Loucy (cell line): ENCODE measurements around the gene LDLRAD4.
A peak's percentile ranks its signal among the peaks of the same experiment; 100 is the strongest.

ENCODE experiments used
- H2AFZ ChIP-seq: fragments of 200-600 bp; sonication (generic); 2 replicates; pipeline ENCODE4 v1.6.0; 2016; ENCODE audit warnings: antibody characterized with exemption, mild to moderate bottlenecking, low read length, moderate library complexity
- H3F3A ChIP-seq: fragments of 200-600 bp; 2 replicates; pipeline ENCODE4 v1.6.0; 2016; ENCODE audit warnings: antibody characterized with exemption, low read depth, mild to moderate bottlenecking
- H3K27me3 ChIP-seq: fragments of 200-600 bp; sonication (generic); 2 replicates; pipeline ENCODE4 v1.6.1; 2014; ENCODE audit warnings: low read length, mild to moderate bottlenecking; ENCODE audit not compliant: insufficient read depth, poor library complexity, severe bottlenecking
- H3K36me3 ChIP-seq: fragments of 200-600 bp; sonication (generic); 2 replicates; pipeline ENCODE4 v1.6.1; 2016; ENCODE audit warnings: low read length; ENCODE audit not compliant: insufficient read depth
- H3K4me1 ChIP-seq: fragments of 200-600 bp; sonication (generic); 2 replicates; pipeline ENCODE4 v1.5.1; 2014; ENCODE audit warnings: low read length, mild to moderate bottlenecking; ENCODE audit not compliant: insufficient read depth, poor library complexity, severe bottlenecking
- H3K4me2 ChIP-seq: fragments of 200-600 bp; sonication (generic); 2 replicates; pipeline ENCODE4 v1.6.0; 2014; ENCODE audit warnings: antibody characterized with exemption, low read length, low read depth, mild to moderate bottlenecking; ENCODE audit not compliant: poor library complexity, severe bottlenecking
- H3K4me3 ChIP-seq: fragments of 200-600 bp; sonication (generic); 2 replicates; pipeline ENCODE4 v1.5.1; 2014; ENCODE audit warnings: low read length, mild to moderate bottlenecking, mixed read lengths; ENCODE audit not compliant: poor library complexity, severe bottlenecking
- H3K79me2 ChIP-seq: fragments of 200-600 bp; sonication (generic); 2 replicates; pipeline ENCODE4 v1.6.1; 2014; ENCODE audit warnings: low read length; ENCODE audit not compliant: insufficient read depth
- H3K9ac ChIP-seq: fragments of 200-600 bp; sonication (generic); 2 replicates; pipeline ENCODE4 v1.6.0; 2014; ENCODE audit warnings: mild to moderate bottlenecking, low read depth, low read length, moderate library complexity; ENCODE audit not compliant: poor library complexity, severe bottlenecking
- H3K9me2 ChIP-seq: fragments of 200-600 bp; sonication (generic); replicated peaks from 2 replicates; pipeline ENCODE4 v1.6.1; 2016; ENCODE audit warnings: low read depth, low read length, mixed read lengths
- H3K9me3 ChIP-seq: fragments of 200-600 bp; sonication (generic); 2 replicates; pipeline ENCODE4 v1.6.1; 2014; ENCODE audit warnings: mild to moderate bottlenecking, antibody characterized with exemption, low read length, low read depth; ENCODE audit not compliant: insufficient read depth
- H4K20me1 ChIP-seq: fragments of 200-600 bp; sonication (generic); 2 replicates; pipeline ENCODE4 v1.6.0; 2014; ENCODE audit warnings: antibody characterized with exemption, low read length, mild to moderate bottlenecking; ENCODE audit not compliant: insufficient read depth, poor library complexity, severe bottlenecking
- EZH2phosphoT487 ChIP-seq: fragments of 200-600 bp; IDR thresholded peaks from 2 replicates; pipeline ENCODE4 v1.6.1; 2018; ENCODE audit warnings: antibody characterized with exemption, mild to moderate bottlenecking, moderate library complexity, borderline replicate concordance
- TF ChIP-seq, protein P1 (sequence below): fragments of 200-600 bp; sonication (generic); conservative IDR thresholded peaks from 2 replicates; pipeline ENCODE4 v1.5.1; 2014; ENCODE audit warnings: mild to moderate bottlenecking, antibody characterized with exemption, low read length

The LDLRAD4 gene

DNA sequence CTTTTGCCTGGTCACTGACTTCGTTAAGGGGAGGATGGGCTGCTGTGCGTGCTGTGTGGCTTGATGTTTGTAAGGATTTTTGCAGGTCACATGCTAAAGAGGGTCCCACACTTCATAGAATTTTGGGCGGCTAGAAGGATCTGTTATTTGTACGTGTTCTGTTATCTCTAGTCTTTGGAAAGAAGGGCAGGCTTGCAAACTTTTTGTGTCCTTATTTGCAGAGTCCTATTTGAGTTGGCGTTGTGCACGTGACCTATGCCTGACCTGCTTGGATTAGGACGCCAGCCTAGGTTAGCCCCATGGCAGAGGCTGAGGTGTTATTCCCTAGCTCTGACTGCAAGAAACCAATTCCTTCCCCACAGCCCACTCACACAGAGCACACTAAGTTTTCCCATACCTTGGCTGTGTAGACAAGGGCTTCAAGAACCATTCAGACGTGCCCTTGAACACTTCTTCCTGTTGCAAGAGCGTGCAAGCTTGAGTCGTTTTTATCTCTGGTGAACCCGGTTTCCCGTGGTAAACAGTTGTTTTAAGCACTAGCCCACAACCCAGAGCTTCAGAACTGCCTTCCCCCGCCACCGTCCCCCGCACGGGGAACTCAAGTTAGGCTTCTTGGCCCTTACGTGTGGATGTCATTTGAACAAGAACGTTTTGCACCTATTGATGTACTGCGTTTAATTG is 94.6 kb downstream of the LDLRAD4 start:
- TF ChIP-seq, protein P1, sequence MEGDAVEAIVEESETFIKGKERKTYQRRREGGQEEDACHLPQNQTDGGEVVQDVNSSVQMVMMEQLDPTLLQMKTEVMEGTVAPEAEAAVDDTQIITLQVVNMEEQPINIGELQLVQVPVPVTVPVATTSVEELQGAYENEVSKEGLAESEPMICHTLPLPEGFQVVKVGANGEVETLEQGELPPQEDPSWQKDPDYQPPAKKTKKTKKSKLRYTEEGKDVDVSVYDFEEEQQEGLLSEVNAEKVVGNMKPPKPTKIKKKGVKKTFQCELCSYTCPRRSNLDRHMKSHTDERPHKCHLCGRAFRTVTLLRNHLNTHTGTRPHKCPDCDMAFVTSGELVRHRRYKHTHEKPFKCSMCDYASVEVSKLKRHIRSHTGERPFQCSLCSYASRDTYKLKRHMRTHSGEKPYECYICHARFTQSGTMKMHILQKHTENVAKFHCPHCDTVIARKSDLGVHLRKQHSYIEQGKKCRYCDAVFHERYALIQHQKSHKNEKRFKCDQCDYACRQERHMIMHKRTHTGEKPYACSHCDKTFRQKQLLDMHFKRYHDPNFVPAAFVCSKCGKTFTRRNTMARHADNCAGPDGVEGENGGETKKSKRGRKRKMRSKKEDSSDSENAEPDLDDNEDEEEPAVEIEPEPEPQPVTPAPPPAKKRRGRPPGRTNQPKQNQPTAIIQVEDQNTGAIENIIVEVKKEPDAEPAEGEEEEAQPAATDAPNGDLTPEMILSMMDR, result no peak
- no peak for TF ChIP-seq EZH2phosphoT487
- H3K27me3 ChIP-seq, result no peaks in the 10 kb centered on the region
- H3F3A ChIP-seq, result peaks cover 5% of the 10 kb centered on the region
- no peaks in the 10 kb centered on the region for H3K9me2 ChIP-seq
- H4K20me1 ChIP-seq, result no peaks in the 10 kb centered on the region
- H2AFZ ChIP-seq, result peak overlapping the region; percentile 23
- H3K4me2 ChIP-seq, result peak overlapping the region; percentile 59
- H3K79me2 ChIP-seq, result peaks cover 12% of the 10 kb centered on the region; the same call in 1 of the 2 replicates
- H3K4me3 ChIP-seq, result peak overlapping the region; percentile 44
- H3K9me3 ChIP-seq, result peaks cover 15% of the 10 kb centered on the region
- H3K4me1 ChIP-seq, result peaks cover 54% of the 10 kb centered on the region
- H3K9ac ChIP-seq, result peak overlapping the region; percentile 65
- peaks cover 6% of the 10 kb centered on the region for H3K36me3 ChIP-seq

DNA sequence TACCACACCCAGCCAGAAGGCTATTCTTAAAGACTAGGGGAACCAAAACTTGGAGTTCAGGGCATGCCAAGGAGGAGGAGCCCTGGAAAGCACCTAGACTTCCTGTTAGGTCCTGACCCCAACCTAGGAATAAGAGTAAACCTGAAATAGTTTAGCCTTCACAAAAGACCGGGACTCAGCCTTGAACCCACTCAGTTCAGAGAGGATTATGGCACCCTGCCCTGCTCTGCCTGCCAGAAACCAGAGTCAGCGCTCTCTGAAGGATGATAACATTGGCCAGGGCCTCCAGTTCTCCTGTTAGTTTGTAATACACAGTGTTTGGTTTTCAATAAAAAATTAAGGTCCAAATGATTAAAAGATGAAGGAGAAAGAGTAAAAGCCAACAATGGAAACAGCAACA is 96.4 kb downstream of the LDLRAD4 start:
- peaks cover 6% of the 10 kb centered on the region for H3K36me3 ChIP-seq
- no peaks in the 10 kb centered on the region for H3K9me2 ChIP-seq
- H2AFZ ChIP-seq, result no peak overlapping the region
- no peaks in the 10 kb centered on the region for H4K20me1 ChIP-seq
- TF ChIP-seq, protein P1, result no peak
- TF ChIP-seq EZH2phosphoT487, result no peak
- no peak overlapping the region for H3K4me2 ChIP-seq
- H3K9me3 ChIP-seq, result peaks cover 15% of the 10 kb centered on the region
- H3F3A ChIP-seq, result peaks cover 5% of the 10 kb centered on the region; the same call in 1 of the 2 replicates
- peaks cover 36% of the 10 kb centered on the region for H3K4me1 ChIP-seq
- H3K4me3 ChIP-seq, result no peak overlapping the region
- H3K9ac ChIP-seq, result no peak overlapping the region
- H3K27me3 ChIP-seq, result no peaks in the 10 kb centered on the region
- peaks cover 12% of the 10 kb centered on the region; the same call in 1 of the 2 replicates for H3K79me2 ChIP-seq

DNA sequence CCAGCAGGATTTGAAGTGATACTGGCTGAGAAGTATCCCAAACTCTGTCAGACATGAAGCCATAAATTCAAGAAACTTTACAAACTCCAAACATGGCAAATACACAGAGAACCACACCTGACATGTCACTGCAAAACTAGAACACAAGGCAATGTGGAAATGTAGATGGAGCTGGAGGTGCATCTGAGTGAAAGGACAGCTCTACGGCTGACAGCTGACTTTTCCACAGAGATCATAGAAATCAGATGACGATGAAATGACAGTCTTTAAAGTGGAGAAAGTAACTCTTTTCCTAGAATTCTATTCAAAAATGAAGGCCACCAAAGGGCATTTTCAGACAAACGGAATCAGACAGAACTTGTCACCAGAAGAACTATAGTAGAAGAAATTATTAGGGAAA is 97.5 kb downstream of the LDLRAD4 start:
- Histone ChIP-seq H3K27me3 (no peaks in the 10 kb centered on the region), H4K20me1 (no peaks in the 10 kb centered on the region), H3F3A (peaks cover 5% of the 10 kb centered on the region; the same call in 1 of the 2 replicates), H2AFZ (no peak overlapping the region), H3K79me2 (peaks cover 12% of the 10 kb centered on the region; the same call in 1 of the 2 replicates), H3K4me1 (peaks cover 29% of the 10 kb centered on the region), H3K9me3 (peaks cover 15% of the 10 kb centered on the region), H3K4me3 (no peak overlapping the region), H3K9ac (no peak overlapping the region), H3K4me2 (no peak overlapping the region), H3K9me2 (no peaks in the 10 kb centered on the region), H3K36me3 (peaks cover 6% of the 10 kb centered on the region)
- TF ChIP-seq, protein P1, result no peak
- no peak for TF ChIP-seq EZH2phosphoT487
